Ectodermal cell (in vitro differentiated cells): ENCODE results near the gene RBM46.
"Not testable (repeated sequence)": the region's sequence is repeated elsewhere in the genome, so short reads cannot be mapped to it uniquely, and the experiment has no call there.

Experiments used
- H3K27ac ChIP-seq: 2 replicates; pipeline ENCODE4 v1.7.0; 2013; ENCODE audit warnings: mild to moderate bottlenecking, low read depth, low read length; ENCODE audit not compliant: insufficient read depth, poor library complexity, severe bottlenecking
- H3K27me3 ChIP-seq: 2 replicates; pipeline ENCODE4 v1.7.0; 2013; ENCODE audit warnings: mild to moderate bottlenecking, low read length; ENCODE audit not compliant: insufficient read depth, control insufficient read depth, poor library complexity, severe bottlenecking
- H3K36me3 ChIP-seq: one replicate; pipeline ENCODE4 v1.7.0; 2013; ENCODE audit warnings: low read length; ENCODE audit not compliant: control insufficient read depth, insufficient read depth
- H3K4me1 ChIP-seq: one replicate; pipeline ENCODE4 v1.7.0; 2013; ENCODE audit warnings: low read length; ENCODE audit not compliant: control insufficient read depth, insufficient read depth
- H3K4me3 ChIP-seq: 2 replicates; pipeline ENCODE4 v1.7.0; 2013; ENCODE audit warnings: low read depth, low read length, control low read depth; ENCODE audit not compliant: insufficient read depth
- H3K9me3 ChIP-seq: 2 replicates; pipeline ENCODE4 v1.7.0; 2013; ENCODE audit warnings: mild to moderate bottlenecking, low read length, moderate library complexity; ENCODE audit not compliant: control insufficient read depth
- WGBS, 2 experiments: methylation state at CpG; one replicate each; pipeline ENCODE4 v1.1.7; 2013; ENCODE audit warnings: missing lambda C conversion rate in 2 of 2; 5-methylcytosine and 5-hydroxymethylcytosine counted together

RBM46 gene

GRCh38 chr4:154836030-154836429, 55.0 kb downstream of the RBM46 start:
- 77 to 78% methylated on average over 3 of the region's 3 CpGs for WGBS, 2 experiments

GRCh38 chr4:154836513-154836912, 55.4 kb downstream of the RBM46 start:
- no peaks in the 10 kb centered on the region for H3K4me1 ChIP-seq
- H3K27me3 ChIP-seq: no peaks in the 10 kb centered on the region
- H3K27ac ChIP-seq: no peak overlapping the region
- no peak overlapping the region for H3K4me3 ChIP-seq
- H3K9me3 ChIP-seq: no peaks in the 10 kb centered on the region
- H3K36me3 ChIP-seq: no peaks in the 10 kb centered on the region
- 38 to 64% methylated on average over 3 of the region's 3 CpGs for WGBS, 2 experiments

More at GRCh38 chr4:154836030-154836429, 55.0 kb downstream of the RBM46 start:
- Histone ChIP-seq H3K36me3 (no peaks in the 10 kb centered on the region), H3K27me3 (no peaks in the 10 kb centered on the region), H3K27ac (no peak overlapping the region), H3K4me3 (no peak overlapping the region), H3K9me3 (no peaks in the 10 kb centered on the region), H3K4me1 (no peaks in the 10 kb centered on the region)

- Histone ChIP-seq H3K9me3 (no peaks in the 10 kb centered on the region), H3K36me3 (no peaks in the 10 kb centered on the region), H3K4me3 (no peak overlapping the region), H3K27me3 (no peaks in the 10 kb centered on the region), H3K4me1 (no peaks in the 10 kb centered on the region), H3K27ac (no peak overlapping the region)
- WGBS, 2 experiments: 96 to 100% methylated on average over 3 of the region's 3 CpGs
Measured at GRCh38 chr4:154838155-154838554, 57.1 kb downstream of the RBM46 start.

- Histone ChIP-seq H3K4me3 (no peak overlapping the region), H3K36me3 (no peaks in the 10 kb centered on the region), H3K27me3 (no peaks in the 10 kb centered on the region), H3K9me3 (no peaks in the 10 kb centered on the region), H3K4me1 (no peaks in the 10 kb centered on the region), H3K27ac (no peak overlapping the region)
- 93 to 95% methylated on average over 6 to 8 of the region's 8 CpGs for WGBS, 2 experiments
Measured at GRCh38 chr4:154838694-154839093, 57.6 kb downstream of the RBM46 start.

GRCh38 chr4:154854362-154854761, 73.3 kb downstream of the RBM46 start:
- H3K4me1 ChIP-seq: no peaks in the 10 kb centered on the region
- H3K4me3 ChIP-seq: no peak overlapping the region
- no peak overlapping the region for H3K27ac ChIP-seq
- WGBS, 2 experiments: 75 to 98% methylated on average over 2 of the region's 2 CpGs
- H3K36me3 ChIP-seq: no peaks in the 10 kb centered on the region
- H3K27me3 ChIP-seq: no peaks in the 10 kb centered on the region
- no peaks in the 10 kb centered on the region for H3K9me3 ChIP-seq

GRCh38 chr4:154858166-154858565, 77.1 kb downstream of the RBM46 start:
- H3K4me1 ChIP-seq: no peaks in the 10 kb centered on the region
- H3K27me3 ChIP-seq: no peaks in the 10 kb centered on the region
- H3K36me3 ChIP-seq: no peaks in the 10 kb centered on the region
- WGBS, 2 experiments: 94% methylated on average over 1 of the region's 1 CpG
- no peak overlapping the region for H3K27ac ChIP-seq
- no peaks in the 10 kb centered on the region for H3K9me3 ChIP-seq
- no peak overlapping the region for H3K4me3 ChIP-seq

- peaks cover 4% of the 10 kb centered on the region for H3K4me1 ChIP-seq
- no peaks in the 10 kb centered on the region for H3K9me3 ChIP-seq
- 44 to 46% methylated on average over 7 of the region's 7 CpGs for WGBS, 2 experiments
- no peak overlapping the region for H3K4me3 ChIP-seq
- H3K27me3 ChIP-seq: no peaks in the 10 kb centered on the region
- no peak overlapping the region for H3K27ac ChIP-seq
- no peaks in the 10 kb centered on the region for H3K36me3 ChIP-seq
Measured at GRCh38 chr4:154868414-154869194, 87.5 kb downstream of the RBM46 start.

GRCh38 chr4:154869301-154869700, 88.2 kb downstream of the RBM46 start:
- WGBS, 2 experiments: 89 to 95% methylated on average over 3 of the region's 3 CpGs
- Histone ChIP-seq H3K4me1 (peaks cover 4% of the 10 kb centered on the region), H3K9me3 (no peaks in the 10 kb centered on the region), H3K4me3 (no peak overlapping the region), H3K36me3 (no peaks in the 10 kb centered on the region), H3K27me3 (no peaks in the 10 kb centered on the region), H3K27ac (no peak overlapping the region)

GRCh38 chr4:154872198-154872597, 91.1 kb downstream of the RBM46 start:
- H3K27ac ChIP-seq: no peak overlapping the region
- H3K36me3 ChIP-seq: no peaks in the 10 kb centered on the region
- no peak overlapping the region for H3K4me3 ChIP-seq
- H3K27me3 ChIP-seq: no peaks in the 10 kb centered on the region
- no peaks in the 10 kb centered on the region for H3K9me3 ChIP-seq
- H3K4me1 ChIP-seq: peaks cover 4% of the 10 kb centered on the region

- WGBS, 2 experiments: 61 to 67% methylated on average over 3 to 4 of the region's 4 CpGs
- H3K4me3 ChIP-seq, H3K9me3 ChIP-seq, H3K4me1 ChIP-seq, H3K27ac ChIP-seq, H3K27me3 ChIP-seq, H3K36me3 ChIP-seq: not testable (repeated sequence)
Measured at GRCh38 chr4:154874049-154874448, 93.0 kb downstream of the RBM46 start.
